Stimulated activated CD8-positive, alpha-beta memory T cell treated with anti-CD3 and anti-CD28 coated beads, Interleukin-4, amount 100 ng/mL, for 1 hour (primary cell): Measurements from ENCODE around the gene MCM8.
A peak's percentile ranks its signal among the peaks of the same experiment; 100 is the strongest.

Source experiments
- DNase-seq, 2 donors: peaks; one replicate each; pipeline ENCODE4 v3.0.0-alpha.2; 2020; ENCODE audit warnings: low read depth in 2 of 2, low spot score in 1 of 2

The MCM8 gene

DNA sequence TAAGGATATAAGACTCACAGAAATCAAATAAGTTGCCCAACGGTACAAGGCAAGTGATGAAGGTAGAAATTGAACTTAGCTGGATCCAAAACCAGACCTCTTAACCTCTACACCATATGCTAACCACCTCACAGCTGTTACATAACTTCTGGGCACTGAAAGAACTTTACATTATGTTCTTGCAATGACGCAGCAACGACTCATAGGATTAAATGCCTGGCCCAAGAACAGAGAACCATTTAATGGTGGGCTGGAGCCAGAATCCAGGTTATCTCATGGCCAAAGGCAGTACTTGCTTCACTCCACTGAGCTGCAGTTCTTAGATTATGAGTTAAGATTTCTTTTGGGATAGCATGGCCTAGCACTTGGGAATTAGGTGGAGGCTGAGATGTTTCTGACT is 4.5 kb upstream of the MCM8 start:
- DNase-seq: no peak

DNA sequence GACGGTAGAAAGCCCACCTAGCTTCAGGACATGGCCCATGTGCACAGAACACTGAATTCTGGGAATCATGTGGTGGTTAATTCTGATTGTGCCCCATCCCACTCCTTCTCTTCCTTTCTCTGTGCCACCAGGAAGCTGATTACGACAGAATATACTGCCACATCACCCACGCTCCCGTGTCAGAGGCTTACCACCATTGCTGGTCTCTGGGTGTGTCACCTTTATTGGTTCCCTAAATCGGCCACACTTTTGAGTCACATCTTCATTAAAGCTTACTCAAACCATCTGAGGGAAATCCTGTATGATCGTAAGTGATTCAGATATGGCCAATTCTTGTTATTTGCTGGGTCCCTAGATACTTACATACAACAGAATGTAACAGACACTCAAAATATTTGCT is 3.2 kb upstream of the MCM8 start:
- no peak for DNase-seq

DNA sequence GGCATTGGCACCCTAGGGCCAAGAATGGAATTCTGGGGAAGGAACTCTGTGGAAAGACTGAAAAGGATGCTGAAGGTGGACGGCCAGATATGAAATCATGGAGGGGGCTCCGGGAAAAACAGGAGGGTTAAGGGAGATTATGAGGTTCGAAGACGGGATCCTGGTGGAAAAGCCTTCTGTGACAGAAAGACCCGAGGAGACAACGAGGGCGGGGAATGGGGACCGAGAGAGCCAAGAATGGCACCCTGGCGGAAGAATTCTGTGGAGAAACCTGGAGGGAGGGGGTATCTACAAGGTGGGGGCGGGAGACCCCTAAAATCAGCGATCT is 545 bp upstream of the MCM8 start:
- DNase-seq: no peak

DNA sequence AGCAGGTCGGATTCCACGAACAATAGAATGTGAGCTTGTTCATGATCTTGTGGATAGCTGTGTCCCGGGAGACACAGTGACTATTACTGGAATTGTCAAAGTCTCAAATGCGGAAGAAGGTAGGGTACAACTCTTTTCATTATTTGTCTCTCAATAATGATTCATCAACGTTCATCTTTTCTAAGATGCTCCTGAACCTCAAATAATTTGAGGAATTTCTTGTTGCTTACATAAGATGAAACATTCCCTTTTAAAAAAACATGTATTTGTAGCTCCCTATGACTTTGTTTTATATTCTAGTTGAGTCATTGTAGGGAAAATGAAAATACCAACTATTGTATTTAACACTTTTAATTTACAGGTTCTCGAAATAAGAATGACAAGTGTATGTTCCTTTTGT is 17.0 kb downstream of the MCM8 start:
- no peak for DNase-seq

DNA sequence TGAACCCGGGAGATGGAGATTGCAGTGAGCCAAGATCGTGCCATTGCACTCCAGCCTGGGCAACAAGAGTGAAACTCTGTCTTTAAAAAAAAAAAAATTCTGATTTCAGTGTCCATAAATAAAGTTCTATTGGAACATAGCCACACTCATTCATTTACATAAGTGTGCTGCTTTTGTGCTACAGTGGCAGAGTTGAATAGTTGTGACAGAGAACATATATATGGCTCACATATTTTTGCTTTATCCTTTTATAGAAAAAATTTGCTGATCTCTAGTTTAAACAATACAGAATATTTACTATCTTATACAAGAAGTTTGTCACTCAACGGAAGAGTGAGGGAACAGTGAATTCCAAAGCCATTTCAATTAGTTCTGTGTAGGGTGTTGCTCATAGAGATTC is 18.0 kb downstream of the MCM8 start:
- DNase-seq: no peak

DNA sequence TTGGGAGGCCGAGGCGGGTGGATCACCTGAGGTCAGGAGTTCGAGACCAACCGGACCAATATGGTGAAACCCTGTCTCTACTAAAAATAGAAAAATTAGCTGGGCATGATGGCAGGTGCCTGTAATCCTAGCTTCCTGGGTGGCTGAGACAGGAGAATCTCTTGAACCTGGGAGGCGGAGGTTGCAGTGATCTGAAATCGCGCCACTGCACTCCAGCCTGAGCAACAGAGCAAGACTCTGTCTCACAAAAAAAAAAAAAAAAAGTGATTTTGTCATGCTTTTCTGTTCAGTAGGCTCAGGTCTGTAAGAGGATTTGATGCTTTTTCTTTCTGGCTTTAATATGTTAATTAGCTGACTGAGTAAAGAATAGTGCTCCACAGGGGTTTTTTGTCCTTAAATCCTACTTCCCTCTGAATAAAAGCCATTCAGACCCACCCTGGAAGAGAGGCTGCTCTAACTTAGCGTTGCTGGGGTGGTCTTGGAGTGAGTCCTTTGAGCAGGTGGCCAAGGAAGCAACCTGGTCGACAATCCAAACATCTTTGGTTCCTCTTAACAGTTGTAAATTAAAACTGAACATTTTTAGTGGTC is 19.0 kb downstream of the MCM8 start:
- no peak for DNase-seq

DNA sequence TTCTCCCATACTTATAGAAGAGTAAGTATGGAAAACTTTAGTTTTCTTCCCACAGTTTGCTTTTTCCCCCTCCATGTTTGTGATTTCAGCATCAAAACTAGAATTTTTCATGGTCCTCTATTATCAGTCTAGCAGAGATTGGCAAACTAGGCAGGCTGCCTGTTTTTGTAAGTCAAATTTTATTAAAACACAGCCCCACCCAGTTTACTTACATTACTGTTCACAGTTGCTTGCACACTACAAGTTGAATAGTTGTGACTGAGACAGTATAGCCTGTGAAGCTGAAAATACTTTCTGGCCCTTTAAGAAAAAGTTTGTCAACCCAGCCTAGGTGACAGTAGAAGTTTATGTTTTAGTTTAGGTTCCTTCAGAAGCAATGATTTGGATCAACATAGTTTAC is 19.5 kb downstream of the MCM8 start:
- no peak for DNase-seq

DNA sequence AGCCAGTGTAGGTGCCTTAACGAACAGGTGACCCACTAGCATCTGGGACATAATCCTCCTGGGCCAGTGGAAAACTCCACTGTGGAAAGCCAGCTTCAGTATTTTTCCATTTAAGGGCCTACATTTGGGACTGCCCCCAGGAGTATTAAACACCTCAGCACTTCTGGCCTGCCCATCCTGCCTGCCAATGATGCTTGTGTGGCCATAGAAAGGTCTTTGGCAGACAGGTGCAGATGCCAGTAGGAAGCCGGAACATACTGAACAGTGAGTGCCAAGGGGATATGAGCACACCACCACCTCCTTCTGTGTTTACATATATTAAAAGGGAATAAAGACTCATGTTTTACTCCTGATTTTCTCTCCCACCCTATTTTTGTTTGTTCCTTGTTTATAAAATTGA is 19.9 kb downstream of the MCM8 start:
- DNase-seq: no peak

DNA sequence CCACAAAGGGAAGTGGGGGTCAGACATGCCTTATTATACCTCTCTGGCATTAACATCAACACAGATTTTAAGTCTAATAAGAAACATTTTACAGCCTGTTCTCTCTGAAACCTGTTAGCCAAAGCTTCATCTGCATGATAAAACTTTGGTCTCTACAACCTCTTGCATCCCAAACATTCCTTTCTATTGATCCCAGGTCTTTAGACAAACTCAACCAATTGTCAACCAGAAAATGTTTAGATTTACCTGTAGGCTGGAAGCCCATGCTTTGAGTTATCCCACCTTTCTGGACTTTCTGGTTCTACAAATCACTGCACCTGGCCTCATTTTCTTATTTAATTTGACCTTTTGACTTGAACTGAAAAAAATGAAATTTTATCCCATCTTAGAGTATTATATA is 20.8 kb downstream of the MCM8 start:
- no peak for DNase-seq

DNA sequence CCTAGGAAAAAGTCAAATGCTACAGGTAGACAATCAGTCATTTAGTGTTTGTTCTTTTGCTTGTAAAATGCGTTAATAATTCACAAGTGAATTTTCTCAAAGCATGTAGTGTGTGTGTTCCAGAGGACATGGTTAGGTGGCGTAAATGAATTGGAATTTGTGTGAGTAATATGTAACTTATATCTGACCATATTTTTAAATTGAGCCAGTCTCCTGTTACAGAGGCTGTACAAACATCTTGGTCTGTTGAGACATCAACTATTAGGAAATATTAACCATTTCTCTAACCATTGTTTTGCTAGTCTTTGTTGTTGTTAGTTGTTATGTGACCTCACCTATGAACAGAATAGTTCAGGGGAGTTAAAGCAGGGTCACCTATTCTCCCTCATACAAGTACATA is 22.7 kb downstream of the MCM8 start:
- DNase-seq: no peak

DNA sequence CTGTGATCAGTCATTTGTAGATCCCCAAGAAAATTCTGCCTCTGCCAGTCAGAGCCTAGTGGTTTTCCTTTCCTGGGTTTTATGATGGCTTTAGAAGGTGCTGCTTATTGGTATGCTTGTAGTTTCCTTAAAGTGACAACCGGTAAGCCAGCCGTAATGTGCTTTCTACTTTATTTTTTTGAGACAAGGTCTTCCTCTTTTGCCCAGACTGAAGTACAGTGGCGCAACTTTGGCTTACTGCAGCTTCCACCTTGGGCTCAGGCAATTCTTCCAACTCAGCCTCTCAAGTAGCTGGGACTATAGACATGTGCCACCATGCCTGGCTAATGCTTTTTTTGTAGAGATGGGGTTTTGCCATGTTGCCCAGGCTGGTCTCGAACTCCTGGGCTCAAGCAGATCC is 23.5 kb downstream of the MCM8 start:
- DNase-seq: no peak

DNA sequence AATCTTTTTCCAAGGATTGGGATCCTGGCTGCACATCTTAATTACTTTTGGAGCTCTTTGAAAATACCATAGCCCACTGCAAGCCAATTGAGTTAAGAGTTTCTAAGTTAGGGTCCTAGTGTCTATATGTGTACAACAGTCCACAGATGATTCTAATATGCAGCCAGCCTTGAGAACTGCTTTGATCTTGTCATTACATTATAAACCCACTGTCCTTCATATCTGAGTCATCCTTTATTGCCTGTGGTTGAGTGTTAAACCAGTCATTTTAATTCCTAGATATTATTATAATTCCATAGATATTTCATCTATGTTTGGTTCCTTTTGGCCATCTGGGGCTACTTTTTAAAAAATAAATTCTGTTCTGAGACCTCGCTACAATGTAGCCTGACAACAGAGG is 24.1 kb downstream of the MCM8 start:
- no peak for DNase-seq

DNA sequence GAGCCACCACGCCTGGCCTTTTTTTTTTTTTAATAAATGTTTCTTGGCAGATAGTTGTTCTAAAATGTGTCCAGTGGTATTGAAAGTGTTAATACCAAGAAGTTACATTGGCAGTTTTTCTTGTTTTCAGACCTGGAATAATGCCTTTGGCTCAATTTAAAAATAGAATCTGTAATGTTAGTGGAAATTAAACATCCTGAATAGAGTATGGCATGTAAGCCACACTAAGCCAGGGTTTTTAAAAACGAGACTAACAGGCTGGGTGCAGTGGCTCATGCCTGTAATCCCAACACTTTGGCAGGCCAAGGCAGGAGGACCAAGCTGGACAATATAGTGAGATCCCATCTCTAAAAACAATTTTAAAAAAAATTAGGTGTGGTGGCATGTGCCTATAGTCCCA is 25.3 kb downstream of the MCM8 start:
- DNase-seq: no peak

DNA sequence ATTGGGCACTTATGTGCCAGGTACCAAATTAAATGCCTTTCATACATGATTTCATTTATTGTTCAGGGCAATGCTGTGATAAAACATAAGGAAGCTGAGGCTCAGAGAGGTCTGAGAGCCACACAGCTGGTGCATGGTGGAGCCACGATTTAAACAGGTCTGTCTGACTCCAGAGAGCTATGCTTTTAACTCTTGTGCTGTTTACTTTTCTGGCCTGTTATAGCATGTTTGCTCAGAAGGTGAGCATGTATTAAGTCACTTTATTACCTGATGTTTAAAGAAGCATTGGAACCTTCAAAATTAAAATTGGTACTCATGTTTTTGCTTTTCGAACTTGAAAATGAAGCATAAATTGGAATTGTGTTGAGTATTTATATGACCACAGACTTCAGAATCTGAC is 26.8 kb downstream of the MCM8 start:
- DNase-seq: no peak

DNA sequence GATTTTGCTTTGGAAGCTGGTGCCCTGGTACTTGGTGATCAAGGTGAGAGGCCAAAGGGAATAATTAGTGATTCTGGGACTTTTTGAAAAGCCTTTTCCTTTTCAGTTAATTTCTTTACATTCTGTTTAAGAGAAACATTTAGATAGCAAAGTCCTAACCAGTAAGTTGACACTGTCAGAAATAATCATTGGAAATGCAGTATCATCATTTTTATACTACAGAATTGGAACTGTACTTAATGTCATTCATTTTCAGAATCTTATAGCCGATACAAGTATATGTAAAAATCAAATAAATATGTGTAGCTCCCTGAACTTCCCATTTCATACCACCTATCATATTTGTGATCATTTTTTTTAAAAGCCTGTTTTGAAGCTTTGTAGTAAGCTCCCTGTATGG is 27.5 kb downstream of the MCM8 start:
- DNase-seq: no peak

DNA sequence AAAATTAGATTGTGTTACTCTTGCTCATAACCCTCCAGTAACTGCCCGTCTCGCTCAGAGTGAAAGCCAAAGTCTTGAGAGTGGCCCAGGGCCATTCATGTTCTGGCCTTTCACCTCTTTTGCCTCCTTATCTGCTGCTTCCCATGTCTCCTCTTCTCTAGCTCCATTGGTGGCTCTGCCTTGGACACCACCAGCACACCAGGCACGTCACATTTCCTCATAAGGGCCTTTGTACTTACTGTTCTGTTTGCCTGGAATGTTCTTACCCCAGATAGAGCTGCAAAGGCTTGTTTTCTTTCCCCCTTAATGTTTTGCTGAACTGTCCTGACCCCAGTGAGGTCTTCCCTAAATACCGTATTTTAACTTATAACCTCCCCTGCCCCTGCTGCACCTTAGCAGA is 29.3 kb downstream of the MCM8 start:
- no peak for DNase-seq

DNA sequence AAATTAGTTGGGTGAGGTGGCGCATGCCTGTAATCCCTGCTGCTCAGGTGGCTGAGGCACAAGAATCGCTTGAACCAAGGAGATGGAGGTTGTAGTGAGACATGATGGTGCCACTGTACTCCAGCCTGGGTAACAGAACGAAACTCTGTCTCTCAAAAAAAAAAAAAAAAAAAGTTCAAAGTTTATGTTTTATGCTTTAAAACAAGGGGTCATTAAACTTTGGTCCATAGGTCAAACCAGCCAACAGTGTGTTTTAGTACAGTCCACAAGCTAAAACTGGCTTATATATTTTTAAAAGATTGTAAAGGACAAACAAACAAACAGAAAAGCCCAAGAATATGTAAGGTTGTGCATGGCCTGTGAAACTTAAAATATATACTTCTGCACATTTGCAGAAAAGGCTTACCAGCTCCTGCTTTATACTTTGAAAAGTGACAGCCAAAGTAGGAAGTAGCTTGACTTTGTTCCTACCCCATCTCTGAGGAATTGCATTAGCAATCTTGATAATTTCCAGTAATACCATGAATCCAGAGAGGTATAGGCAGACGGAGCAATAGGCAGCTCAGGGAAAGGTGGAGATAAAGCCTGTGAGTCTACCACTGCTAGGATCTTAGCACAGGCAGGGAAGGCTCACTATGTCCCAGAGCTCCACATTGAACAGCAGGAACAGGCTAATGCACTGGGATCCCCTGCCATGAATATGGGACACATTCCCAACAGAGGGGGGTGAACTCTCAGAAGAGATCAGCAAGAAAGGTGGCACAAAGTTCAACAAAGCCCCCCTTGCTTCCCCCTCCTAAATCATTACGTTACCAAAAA is 30.5 kb downstream of the MCM8 start:
- DNase-seq: no peak

DNA sequence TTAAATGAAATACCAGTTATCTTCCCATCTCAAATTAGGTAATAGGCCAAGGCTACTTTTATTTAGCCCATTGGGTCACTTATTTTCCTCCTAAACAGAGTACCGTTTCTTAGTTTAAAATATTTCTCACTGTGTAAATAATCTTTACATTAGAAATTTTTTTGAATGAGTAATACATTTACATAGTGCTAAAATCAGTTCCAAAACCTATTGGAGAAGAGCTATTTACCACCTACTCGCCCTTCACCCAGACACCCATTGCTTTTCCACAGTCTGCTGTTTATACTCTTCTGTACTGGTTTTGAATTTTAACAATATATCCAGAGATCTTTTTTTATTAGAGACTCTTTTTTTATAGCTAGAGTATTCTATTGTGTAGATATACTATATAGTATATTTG is 36.9 kb downstream of the MCM8 start:
- no peak for DNase-seq

DNA sequence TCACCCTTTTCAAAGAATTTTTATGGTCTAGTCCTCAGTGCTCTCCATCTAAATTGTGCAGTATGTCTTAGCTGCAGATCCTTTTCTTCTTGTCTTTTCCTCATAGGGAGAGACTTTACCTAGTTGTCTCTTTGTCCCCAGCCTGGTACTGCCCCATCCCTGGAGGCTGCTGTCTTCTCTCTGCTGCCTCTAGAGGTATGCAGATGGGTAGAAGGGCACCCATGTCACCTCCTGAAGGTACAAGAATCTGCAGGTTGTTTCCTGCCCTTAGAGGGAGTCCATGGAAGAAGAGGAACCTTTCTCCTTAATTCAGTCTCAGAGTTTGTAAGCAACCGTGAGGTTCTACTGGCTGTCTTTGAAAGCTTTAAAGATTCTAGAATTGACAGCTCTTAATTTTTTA is 39.1 kb downstream of the MCM8 start:
- no peak for DNase-seq

DNA sequence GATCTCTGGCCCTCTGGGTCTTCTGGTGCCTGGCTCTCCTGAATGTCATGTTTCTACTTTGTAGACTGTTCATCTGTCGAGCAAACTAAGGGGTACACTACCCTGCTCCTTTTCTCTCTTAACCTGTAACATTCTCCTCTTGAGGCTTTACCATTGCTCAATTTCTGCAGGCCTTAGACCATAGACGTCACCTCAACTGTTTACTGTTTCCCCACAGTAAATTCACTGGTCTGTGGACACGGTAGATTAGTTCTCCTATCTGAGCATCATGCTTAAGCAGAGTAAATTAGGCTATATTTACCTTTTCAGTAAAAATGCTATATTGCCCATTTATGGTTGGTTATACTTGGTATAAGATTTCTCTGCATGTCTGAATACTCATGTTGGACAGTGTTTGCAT is 40.5 kb downstream of the MCM8 start:
- no peak for DNase-seq

DNA sequence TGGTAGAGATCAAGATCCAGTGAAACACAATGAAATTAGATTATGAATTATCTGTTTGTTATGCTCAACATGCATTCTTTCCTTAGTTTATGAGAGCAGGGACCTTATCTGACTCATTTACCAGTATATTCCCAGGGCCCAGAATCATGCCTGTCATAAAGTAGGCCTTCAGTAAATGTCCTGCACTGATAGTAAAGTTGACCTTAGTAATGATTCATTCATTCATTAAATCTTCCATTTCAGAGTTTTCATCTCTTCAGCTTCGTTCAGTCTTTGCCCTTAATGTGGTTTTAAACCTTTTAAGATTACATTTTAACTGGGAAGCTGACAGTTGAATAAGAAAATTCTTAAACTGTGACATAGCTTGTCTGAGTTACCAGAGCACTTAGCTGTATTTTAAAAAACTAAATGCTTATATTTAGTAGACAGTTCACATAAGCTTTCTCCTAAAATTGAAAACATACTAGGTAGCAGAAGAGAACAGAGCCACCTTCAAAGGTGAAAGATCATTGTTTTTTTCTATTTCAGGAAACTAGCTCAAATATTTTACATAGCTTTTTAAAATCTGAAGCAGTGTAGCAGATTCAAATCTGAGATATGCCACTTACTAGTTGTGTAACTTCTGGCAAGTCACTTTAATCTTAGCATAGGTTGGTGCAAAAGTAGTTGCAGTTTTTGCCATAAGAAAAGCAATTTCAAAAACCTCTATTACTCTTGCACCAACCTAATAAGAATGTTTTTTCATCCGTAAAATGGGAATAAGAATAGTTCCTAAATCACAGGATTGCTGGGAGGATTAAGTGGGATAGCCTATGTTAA is 41.4 kb downstream of the MCM8 start:
- no peak for DNase-seq

DNA sequence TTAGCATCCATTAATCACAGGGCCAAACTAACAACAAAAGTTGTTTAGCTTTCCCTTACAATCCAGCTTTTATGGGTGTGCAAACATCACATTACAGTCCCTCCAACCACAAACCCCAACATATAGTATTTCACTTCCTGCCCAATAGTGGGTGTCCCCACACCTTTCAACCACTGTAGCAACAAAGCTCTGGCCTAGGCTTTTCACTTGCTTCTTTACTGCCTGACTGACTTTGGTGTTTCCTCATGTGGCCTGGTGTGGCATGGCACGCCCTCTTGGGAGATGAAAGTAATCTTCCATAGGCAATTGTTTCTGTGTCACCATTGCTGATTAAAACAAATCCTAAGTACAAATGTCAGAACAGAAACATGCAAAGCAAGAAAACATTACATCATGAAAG is 46.3 kb downstream of the MCM8 start:
- peak in 1 of 2 donors; percentile 25 for DNase-seq

DNA sequence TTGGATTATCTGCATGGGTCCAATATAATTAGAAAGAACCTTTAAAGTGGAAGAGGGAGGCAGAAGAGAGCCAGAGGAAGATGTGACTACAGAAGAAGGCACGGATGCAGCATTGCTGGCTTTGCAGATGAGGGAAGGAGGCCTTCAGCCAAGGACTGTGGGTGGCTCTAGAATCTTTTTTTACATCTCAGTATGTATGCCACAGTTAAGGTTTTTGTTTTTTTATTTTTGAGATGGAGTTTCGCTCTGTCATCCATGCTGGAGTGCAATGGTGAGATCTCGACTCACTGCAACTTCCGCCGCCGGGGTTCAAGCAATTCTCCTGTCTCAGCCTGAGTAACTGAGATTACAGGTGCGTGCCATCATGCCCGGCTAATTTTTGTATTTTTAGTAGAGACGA is 49.3 kb downstream of the MCM8 start:
- DNase-seq: no peak
